OCI-M1 (cell line): ENCODE measurements around the gene SIX1.
A peak's percentile ranks its signal among the peaks of the same experiment; 100 is the strongest.

Experiments used
- DNase-seq: peaks from one replicate; lab custom pipeline; 2025; lab: John Stamatoyannopoulos, UW

SIX1 gene

GRCh38 chr14:60641742-60642269, 7.5 kb downstream of the SIX1 start:
- DNase-seq, result no peak

- no peak for DNase-seq
Measured at GRCh38 chr14:60640859-60641741, 8.2 kb downstream of the SIX1 start.

- no peak for DNase-seq
Measured at GRCh38 chr14:60639674-60640073, 9.6 kb downstream of the SIX1 start.

GRCh38 chr14:60637479-60638315, 11.6 kb downstream of the SIX1 start:
- DNase-seq, result no peak

GRCh38 chr14:60636879-60637478, 12.3 kb downstream of the SIX1 start:
- no peak for DNase-seq

- no peak for DNase-seq
Measured at GRCh38 chr14:60634153-60634552, 15.1 kb downstream of the SIX1 start.

- DNase-seq, result no peak
Measured at GRCh38 chr14:60632777-60633176, 16.5 kb downstream of the SIX1 start.

- DNase-seq, result no peak
Measured at GRCh38 chr14:60632257-60632656, 17.0 kb downstream of the SIX1 start.

GRCh38 chr14:60631842-60632241, 17.4 kb downstream of the SIX1 start:
- DNase-seq, result no peak

- no peak for DNase-seq
Measured at GRCh38 chr14:60630129-60630528, 19.1 kb downstream of the SIX1 start.

- DNase-seq, result no peak
Measured at GRCh38 chr14:60628892-60629291, 20.4 kb downstream of the SIX1 start.

GRCh38 chr14:60622917-60623257, 26.4 kb downstream of the SIX1 start:
- peak; percentile 7 for DNase-seq

GRCh38 chr14:60622210-60622916, 26.9 kb downstream of the SIX1 start:
- no peak for DNase-seq

- DNase-seq, result no peak
Measured at GRCh38 chr14:60621386-60621785, 27.9 kb downstream of the SIX1 start.

- no peak for DNase-seq
Measured at GRCh38 chr14:60618241-60618640, 31.0 kb downstream of the SIX1 start.

GRCh38 chr14:60616461-60616959, 32.8 kb downstream of the SIX1 start:
- no peak for DNase-seq

GRCh38 chr14:60602291-60602690, 47.0 kb downstream of the SIX1 start:
- DNase-seq, result no peak

GRCh38 chr14:60599727-60600126, 49.5 kb downstream of the SIX1 start:
- DNase-seq, result no peak

GRCh38 chr14:60596139-60596538, 53.1 kb downstream of the SIX1 start:
- DNase-seq, result no peak

GRCh38 chr14:60594062-60594461, 55.2 kb downstream of the SIX1 start:
- DNase-seq, result no peak
